ENCODE measurements around the gene RPL28. TPM values are rescaled to one million over a fixed set of nuclear protein-coding genes. Genes with fewer than 3 reads are reported as not detected.
A peak's percentile ranks its signal among the peaks of the same experiment; 100 is the strongest.

The RPL28 gene
- total RNA-seq, 1 experiment from 2014 or later = 617 TPM

- H3K27ac ChIP-seq = no peak overlapping the region
- DNase-seq = no peak
- no peaks in the 10 kb centered on the region for H3K27me3 ChIP-seq
- H3K36me3 ChIP-seq = peaks cover 9% of the 10 kb centered on the region
- H3K4me3 ChIP-seq = no peak overlapping the region
- peaks cover 27% of the 10 kb centered on the region for H3K4me1 ChIP-seq
- no peaks in the 10 kb centered on the region for H3K9me3 ChIP-seq (replicated peaks)
Measured at GRCh38 chr19:55347442-55348009, 38.2 kb upstream of the RPL28 start.

GRCh38 chr19:55348317-55349034, 37.3 kb upstream of the RPL28 start:
- Histone ChIP-seq H3K36me3 (peaks cover 5% of the 10 kb centered on the region), H3K27me3 (no peaks in the 10 kb centered on the region), H3K27ac (no peak overlapping the region), H3K4me3 (no peak overlapping the region), H3K9me3 (replicated peaks) (no peaks in the 10 kb centered on the region), H3K4me1 (peaks cover 27% of the 10 kb centered on the region)
- DNase-seq = no peak

DNA sequence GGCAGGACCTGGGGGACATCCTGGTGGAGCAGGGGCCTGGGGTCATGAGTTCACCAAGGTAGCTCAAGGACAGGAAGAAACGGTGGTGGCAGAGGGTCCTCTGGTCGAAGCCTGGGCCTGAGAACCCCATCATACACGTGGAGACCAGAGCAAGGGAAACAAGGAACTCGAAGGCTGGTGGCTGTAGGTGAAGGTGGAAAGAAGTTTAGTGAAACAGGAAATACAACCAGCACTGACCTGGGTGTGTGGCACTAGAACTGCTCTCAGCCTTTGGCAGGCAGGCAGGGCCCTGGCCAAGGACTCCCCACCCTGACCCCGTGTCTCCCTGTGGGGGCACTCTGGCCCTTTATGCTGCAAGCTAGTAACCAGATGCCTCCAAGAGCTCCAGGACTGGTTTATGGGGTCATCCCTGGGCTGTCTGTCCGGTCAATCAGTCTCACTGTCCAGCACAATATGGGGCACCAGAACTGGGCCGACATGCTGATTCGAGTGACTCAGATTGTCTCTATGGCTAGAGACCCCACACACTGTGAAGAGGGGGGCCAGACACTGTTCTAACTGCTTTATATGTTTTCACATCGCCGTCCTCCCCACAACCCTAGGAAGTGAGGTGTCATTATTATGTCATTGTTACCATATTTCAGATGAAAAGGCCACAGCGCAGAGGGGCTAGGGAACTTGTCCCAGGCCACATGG, 35.0 kb upstream of the RPL28 start:
- no peaks in the 10 kb centered on the region; the same call in 1 of the 2 replicates for H3K27me3 ChIP-seq
- no peak for DNase-seq
- H3K4me1 ChIP-seq = peaks cover 10% of the 10 kb centered on the region
- H3K36me3 ChIP-seq = peaks cover 5% of the 10 kb centered on the region
- H3K9me3 ChIP-seq (replicated peaks) = no peaks in the 10 kb centered on the region
- no peak overlapping the region for H3K27ac ChIP-seq
- H3K4me3 ChIP-seq = no peak overlapping the region

- no peak overlapping the region for H3K27ac ChIP-seq
- peaks cover 7% of the 10 kb centered on the region; the same call in 1 of the 2 replicates for H3K4me1 ChIP-seq
- H3K9me3 ChIP-seq (replicated peaks) = no peaks in the 10 kb centered on the region
- no peak overlapping the region for H3K4me3 ChIP-seq
- no peaks in the 10 kb centered on the region; the same call in 1 of the 2 replicates for H3K27me3 ChIP-seq
- peaks cover 4% of the 10 kb centered on the region for H3K36me3 ChIP-seq
- no peak for DNase-seq
Measured at GRCh38 chr19:55352040-55352439, 33.7 kb upstream of the RPL28 start.

GRCh38 chr19:55352549-55353145, 33.1 kb upstream of the RPL28 start:
- Histone ChIP-seq H3K9me3 (replicated peaks) (no peaks in the 10 kb centered on the region), H3K4me3 (no peak overlapping the region), H3K36me3 (peaks cover 3% of the 10 kb centered on the region), H3K4me1 (peaks cover 7% of the 10 kb centered on the region; the same call in 1 of the 2 replicates), H3K27me3 (no peaks in the 10 kb centered on the region; the same call in 1 of the 2 replicates), H3K27ac (no peak overlapping the region)
- DNase-seq = no peak

DNA sequence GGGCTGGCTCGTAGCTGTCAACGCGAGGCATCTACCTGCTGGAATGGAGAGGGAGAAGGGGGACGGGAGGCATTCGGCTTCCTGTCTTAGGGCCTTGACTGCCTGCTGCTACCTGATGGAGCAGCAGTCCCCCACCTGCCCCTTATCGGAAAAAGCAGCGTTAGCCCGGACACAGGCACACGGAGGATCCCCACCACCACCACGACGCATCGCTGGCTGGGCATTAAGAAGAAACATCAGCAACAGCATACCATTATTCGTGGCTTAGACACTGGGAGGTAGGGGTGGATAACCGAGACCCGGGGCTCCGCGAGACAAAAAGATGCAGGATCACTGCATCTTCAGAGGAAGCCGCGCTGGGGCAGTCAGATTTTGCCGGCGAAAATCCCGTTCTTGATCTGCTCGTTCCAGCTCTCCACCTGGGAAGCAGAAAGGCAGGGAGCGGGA, 32.4 kb upstream of the RPL28 start:
- Histone ChIP-seq H3K27me3 (no peaks in the 10 kb centered on the region; the same call in 1 of the 2 replicates), H3K4me3 (no peak overlapping the region), H3K27ac (no peak overlapping the region), H3K9me3 (replicated peaks) (no peaks in the 10 kb centered on the region), H3K36me3 (peaks cover 3% of the 10 kb centered on the region), H3K4me1 (peaks cover 7% of the 10 kb centered on the region; the same call in 1 of the 2 replicates)
- no peak for DNase-seq

- Histone ChIP-seq H3K27ac (no peak overlapping the region), H3K4me1 (peaks cover 7% of the 10 kb centered on the region; the same call in 1 of the 2 replicates), H3K9me3 (replicated peaks) (no peaks in the 10 kb centered on the region), H3K27me3 (peaks cover 3% of the 10 kb centered on the region; the same call in 1 of the 2 replicates), H3K36me3 (peaks cover 3% of the 10 kb centered on the region), H3K4me3 (no peak overlapping the region)
- DNase-seq = no peak
Measured at GRCh38 chr19:55353803-55354697, 31.7 kb upstream of the RPL28 start.

DNA sequence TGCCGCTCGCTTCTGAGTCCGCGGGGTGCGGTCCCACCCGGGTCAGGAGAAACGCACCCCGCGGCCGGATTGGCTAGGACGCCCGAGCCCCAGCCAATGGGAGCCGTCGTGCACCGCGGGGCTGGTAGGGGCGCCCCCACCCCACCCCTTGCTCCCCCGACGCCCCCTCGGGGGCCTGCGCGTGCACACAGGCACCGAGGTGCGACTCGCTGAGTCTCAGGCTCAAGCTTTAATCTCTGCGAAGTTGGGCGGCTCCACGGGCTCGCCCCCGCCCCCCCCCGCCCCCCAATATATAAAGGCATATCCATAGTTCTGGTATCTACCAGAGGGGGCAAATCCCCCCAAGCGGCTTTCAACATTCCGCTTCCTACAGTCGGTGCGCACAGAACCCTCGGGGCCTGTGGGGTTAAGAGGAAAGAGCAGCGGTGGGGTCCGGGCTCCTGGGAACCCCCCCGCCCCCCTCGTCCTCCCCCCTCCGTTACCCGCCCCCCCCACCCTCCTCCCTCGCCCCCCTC, 31.0 kb upstream of the RPL28 start, which contains the start of gene COX6B2:
TSS of gene COX6B2 (minus strand) at position 22 of the 515 bp plus-strand sequence. CDS start 198 bp downstream, outside the sequence.
- no peak for DNase-seq
- Histone ChIP-seq H3K36me3 (no peaks in the 10 kb centered on the region), H3K27me3 (peaks cover 3% of the 10 kb centered on the region; the same call in 1 of the 2 replicates), H3K4me3 (no peak within 1 kb of the TSS), H3K9me3 (replicated peaks) (no peaks in the 10 kb centered on the region), H3K27ac (no peak within 1 kb of the TSS), H3K4me1 (peaks cover 7% of the 10 kb centered on the region; the same call in 1 of the 2 replicates)

- Histone ChIP-seq H3K4me3 (no peak overlapping the region), H3K4me1 (peaks cover 7% of the 10 kb centered on the region; the same call in 1 of the 2 replicates), H3K27me3 (peaks cover 3% of the 10 kb centered on the region; the same call in 1 of the 2 replicates), H3K27ac (no peak overlapping the region), H3K9me3 (replicated peaks) (no peaks in the 10 kb centered on the region), H3K36me3 (no peaks in the 10 kb centered on the region)
- peak; percentile 53 to 58 for DNase-seq
Measured at GRCh38 chr19:55355213-55355821, 30.4 kb upstream of the RPL28 start.

DNA sequence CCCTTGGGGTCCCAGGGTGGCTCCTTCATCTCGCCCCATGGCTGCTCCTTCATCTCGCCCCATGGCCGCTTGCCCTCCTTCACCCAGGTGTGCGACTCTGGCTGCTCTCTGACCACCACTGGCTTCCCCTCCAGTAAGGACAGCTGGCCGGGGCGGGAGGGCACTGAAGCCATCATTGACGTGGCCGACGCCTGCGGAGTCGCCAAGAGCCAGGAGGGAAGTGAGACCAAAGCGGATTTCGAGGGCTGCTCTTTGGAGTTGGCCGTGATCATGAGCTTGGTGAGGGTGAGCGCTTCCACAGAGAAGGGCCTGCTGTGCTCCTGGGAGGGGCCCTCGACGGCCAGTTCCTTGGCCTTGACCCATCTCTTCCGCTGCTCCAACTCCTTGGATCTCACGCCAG, 27.2 kb upstream of the RPL28 start:
- no peak overlapping the region for H3K4me3 ChIP-seq
- no peaks in the 10 kb centered on the region for H3K36me3 ChIP-seq
- no peak for DNase-seq
- peaks cover 12% of the 10 kb centered on the region; the same call in 1 of the 2 replicates for H3K4me1 ChIP-seq
- H3K27me3 ChIP-seq = peaks cover 3% of the 10 kb centered on the region; the same call in 1 of the 2 replicates
- H3K9me3 ChIP-seq (replicated peaks) = no peaks in the 10 kb centered on the region
- no peak overlapping the region for H3K27ac ChIP-seq

DNA sequence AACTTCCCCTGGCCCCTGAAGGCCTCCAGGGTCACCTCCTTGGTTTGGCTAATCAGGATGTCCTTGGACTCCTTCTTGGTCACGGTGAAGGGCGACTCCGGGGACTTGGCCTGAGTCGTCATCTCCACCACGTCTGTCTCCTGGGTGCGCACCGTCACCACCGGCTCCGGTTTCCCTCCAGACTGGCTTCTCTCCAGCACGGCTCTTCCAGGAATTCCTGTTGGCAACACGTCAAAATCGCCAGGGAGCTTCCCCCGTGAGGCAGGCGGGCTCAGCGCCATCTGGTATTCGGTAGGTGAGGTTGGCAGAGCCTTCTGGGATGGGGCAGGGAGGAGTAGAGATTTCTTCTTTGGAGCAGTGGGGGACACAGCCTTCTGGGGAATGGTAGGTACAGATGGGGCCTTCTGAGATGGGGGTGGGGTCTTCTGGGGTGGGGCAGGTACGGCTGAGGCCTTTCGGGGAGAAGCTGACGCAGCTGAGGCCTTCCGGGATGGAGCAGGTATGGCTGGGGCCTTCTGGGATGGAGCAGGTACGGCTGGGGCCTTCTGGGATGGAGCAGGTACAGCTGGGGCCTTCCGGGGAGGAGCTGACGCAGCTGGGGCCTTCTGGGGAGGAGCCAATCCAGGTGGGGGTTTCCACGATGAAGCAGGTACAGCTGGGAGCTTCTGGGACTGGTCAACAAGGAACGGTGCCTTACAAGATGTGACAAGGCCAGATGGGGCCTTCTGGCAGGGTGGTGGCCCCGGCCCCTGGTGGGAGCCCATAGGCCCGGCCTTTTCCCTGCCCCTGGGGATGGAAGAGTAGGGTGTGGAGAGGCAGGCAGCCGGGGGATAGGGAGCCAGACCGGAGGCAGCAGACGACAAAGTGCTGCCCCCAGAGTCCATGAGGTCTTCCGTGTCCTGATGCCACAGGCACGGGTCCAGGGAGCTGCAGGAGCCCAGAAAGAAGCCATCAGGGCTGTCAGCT, 26.5 kb upstream of the RPL28 start:
- DNase-seq = peak; percentile 46 to 54
- peaks cover 12% of the 10 kb centered on the region; the same call in 1 of the 2 replicates for H3K4me1 ChIP-seq
- H3K27ac ChIP-seq = no peak overlapping the region
- peaks cover 3% of the 10 kb centered on the region; the same call in 1 of the 2 replicates for H3K27me3 ChIP-seq
- H3K9me3 ChIP-seq (replicated peaks) = no peaks in the 10 kb centered on the region
- H3K4me3 ChIP-seq = no peak overlapping the region
- H3K36me3 ChIP-seq = no peaks in the 10 kb centered on the region

GRCh38 chr19:55360902-55361301, 24.8 kb upstream of the RPL28 start:
- H3K27ac ChIP-seq = no peak overlapping the region
- peaks cover 5% of the 10 kb centered on the region; the same call in 1 of the 2 replicates for H3K4me1 ChIP-seq
- no peaks in the 10 kb centered on the region for H3K36me3 ChIP-seq
- no peak overlapping the region for H3K4me3 ChIP-seq
- no peak for DNase-seq
- 0 out of 2 replicates have a peak, but pooled peaks cover 3% of the 10 kb centered on the region for H3K27me3 ChIP-seq
- H3K9me3 ChIP-seq (replicated peaks) = no peaks in the 10 kb centered on the region

Data from SJCRH30 (cell line).